SJCRH30 (cell line): Measurements from ENCODE around the gene CFAP65. TPM values are rescaled to one million over a fixed set of nuclear protein-coding genes. Genes with fewer than 3 reads are reported as not detected.

Experiments
- DNase-seq, 2 experiments: peaks; one replicate each; pipeline ENCODE4 v3.0.0-alpha.2; 2015 to 2020
- H3K27ac ChIP-seq: fragments of 250-450 bp; sonication (Bioruptor Pico); 2 replicates; pipeline ENCODE4 v1.5.1; 2020; ENCODE audit warnings: mild to moderate bottlenecking, moderate library complexity
- H3K27me3 ChIP-seq: fragments of 250-450 bp; sonication (Bioruptor Pico); 2 replicates; pipeline ENCODE4 v1.5.1; 2020; ENCODE audit warnings: mild to moderate bottlenecking, moderate library complexity
- H3K36me3 ChIP-seq: fragments of 250-450 bp; sonication (Bioruptor Pico); 2 replicates; pipeline ENCODE4 v1.5.1; 2020; ENCODE audit warnings: mild to moderate bottlenecking, moderate library complexity
- H3K4me1 ChIP-seq: fragments of 250-450 bp; sonication (Bioruptor Pico); 2 replicates; pipeline ENCODE4 v1.5.1; 2020; ENCODE audit warnings: mild to moderate bottlenecking, moderate library complexity
- H3K4me3 ChIP-seq: fragments of 250-450 bp; sonication (Bioruptor Pico); 2 replicates; pipeline ENCODE4 v1.5.1; 2020; ENCODE audit warnings: mild to moderate bottlenecking, moderate library complexity
- H3K9me3 ChIP-seq: fragments of 250-450 bp; sonication (Bioruptor Pico); replicated peaks from 2 replicates; pipeline ENCODE4 v1.5.1; 2020; ENCODE audit warnings: mild to moderate bottlenecking, moderate library complexity
- total RNA-seq: library from RNA; depleted of rRNA; stranded (reverse); fragments of >200 nt; shearing (Covaris generic); gene quantifications from 2 replicates; pipeline ENCODE4 v1.2.3, GENCODE V29; 2014

Gene CFAP65
- total RNA-seq, 1 experiment from 2014 or later = not detected

DNA sequence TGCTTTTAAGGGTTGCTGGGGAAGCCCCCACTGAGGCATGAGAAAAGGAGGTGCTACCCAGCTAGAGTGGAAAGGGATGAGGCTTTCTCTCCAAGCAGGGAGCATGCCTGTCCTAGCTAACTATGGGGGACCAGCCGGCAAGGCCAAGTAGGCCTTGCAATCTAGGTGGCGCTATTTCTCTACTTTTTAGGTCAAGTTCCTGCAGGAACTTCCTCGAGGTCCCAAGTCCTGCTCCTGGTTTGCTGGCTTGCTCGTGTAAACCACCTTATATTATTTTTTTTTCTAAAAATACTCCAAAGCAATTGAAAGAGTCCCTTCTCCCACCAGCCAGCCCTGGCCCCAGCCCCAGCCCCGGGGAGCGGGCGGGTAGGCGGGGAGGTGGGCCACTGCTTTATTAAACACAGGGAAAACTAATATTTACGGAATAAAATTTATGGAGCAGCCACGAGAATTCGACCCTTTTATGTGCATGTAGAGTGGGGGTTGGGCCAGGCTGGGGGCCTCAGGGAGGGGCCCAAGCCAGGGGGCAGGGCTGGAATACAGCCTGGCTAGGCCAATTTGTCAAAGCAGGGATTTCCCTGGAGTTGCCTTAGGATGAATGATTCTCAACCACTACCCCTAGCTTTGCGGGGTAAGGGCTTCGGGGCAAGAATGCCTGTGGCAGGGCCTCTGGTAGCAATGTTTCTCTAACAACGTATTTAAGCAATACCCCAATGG lies 32.3 kb upstream of the CFAP65 start:
- DNase-seq = peak; percentile 72 to 86
- Histone ChIP-seq H3K27ac (no peak overlapping the region), H3K4me1 (no peaks in the 10 kb centered on the region), H3K4me3 (no peak overlapping the region), H3K9me3 (no peaks in the 10 kb centered on the region), H3K36me3 (no peaks in the 10 kb centered on the region), H3K27me3 (no peaks in the 10 kb centered on the region)

DNA sequence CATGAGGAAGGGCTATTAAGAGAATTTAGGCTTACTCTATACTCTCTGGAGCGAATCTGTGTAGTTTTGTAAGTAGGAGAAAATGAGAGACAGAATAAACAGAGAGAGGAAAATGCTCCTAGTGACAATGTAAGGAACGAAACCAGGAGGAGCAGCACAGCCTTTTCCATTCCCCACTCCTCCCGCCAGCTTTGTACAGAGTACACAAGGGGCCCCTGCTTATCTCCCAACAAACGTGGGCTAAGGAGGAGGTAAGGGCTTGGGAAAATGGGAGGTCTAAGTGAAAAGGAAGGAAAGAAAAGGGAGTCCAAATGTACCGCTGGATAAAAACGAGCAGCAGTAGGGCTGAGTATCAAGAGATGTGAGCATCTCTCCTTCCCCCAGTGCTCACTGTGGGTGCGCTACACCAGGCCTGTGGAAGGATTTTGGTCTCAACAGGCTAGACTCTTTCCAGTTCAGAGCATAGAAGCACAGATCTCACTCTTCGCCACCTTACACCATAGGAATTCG lies 31.5 kb upstream of the CFAP65 start:
- no peaks in the 10 kb centered on the region for H3K4me1 ChIP-seq
- no peaks in the 10 kb centered on the region for H3K36me3 ChIP-seq
- no peak overlapping the region for H3K27ac ChIP-seq
- no peak overlapping the region for H3K4me3 ChIP-seq
- no peaks in the 10 kb centered on the region for H3K27me3 ChIP-seq
- DNase-seq = no peak
- H3K9me3 ChIP-seq = no peaks in the 10 kb centered on the region

DNA sequence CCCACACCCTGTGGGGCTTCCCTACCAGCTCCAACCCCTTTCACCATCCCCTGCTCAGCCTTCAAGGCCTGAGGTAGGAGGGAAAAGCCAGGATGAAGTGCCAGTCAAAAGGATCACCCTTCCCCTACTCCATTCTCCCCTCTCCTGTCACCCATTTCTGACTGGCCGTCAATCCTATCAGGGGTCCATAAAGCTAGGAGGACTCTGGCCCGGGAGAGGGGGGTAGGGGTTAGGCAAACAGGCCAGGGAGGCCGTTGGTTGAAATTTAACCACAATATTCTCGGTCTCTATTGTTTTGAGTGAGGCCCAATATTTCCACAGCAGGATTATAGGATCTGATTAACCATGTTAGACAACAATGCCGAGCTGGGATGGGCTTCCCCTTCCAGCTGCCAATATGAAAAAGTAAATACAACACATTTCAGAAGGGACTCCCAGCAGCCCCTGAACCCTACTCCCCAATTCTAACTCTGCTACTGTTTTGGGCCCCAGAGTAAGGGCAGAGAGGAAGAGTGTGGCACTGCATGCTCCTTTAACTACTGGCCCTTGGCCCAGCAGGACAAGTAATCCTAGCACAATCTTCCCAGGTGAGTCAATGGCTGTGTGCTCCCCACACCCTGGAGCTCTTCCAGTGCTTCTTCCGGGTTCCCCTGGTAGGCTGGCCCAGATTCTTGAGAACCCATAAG lies 30.0 kb upstream of the CFAP65 start:
- no peaks in the 10 kb centered on the region for H3K4me1 ChIP-seq
- no peaks in the 10 kb centered on the region for H3K9me3 ChIP-seq
- no peak overlapping the region for H3K27ac ChIP-seq
- no peaks in the 10 kb centered on the region for H3K27me3 ChIP-seq
- no peak for DNase-seq
- H3K4me3 ChIP-seq = no peak overlapping the region
- H3K36me3 ChIP-seq = no peaks in the 10 kb centered on the region

DNA sequence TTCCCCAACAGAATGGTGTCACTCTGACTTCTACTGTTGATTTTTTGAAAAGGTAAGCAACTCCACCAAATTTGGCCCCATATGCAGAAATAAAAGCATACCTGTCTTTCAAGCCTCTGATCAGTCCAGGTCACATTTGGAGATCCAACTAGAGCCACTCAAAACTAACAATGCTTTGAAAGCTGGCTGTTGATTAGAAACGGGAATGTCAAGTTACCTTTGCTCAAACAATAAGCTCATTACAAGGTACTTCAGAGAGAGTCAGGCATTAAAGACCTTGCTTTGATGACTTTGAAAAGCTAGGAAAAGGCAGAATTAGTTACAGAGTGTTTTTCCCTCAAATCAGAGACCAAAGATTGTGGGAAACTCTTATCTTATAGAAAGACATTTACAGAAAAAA lies 24.2 kb upstream of the CFAP65 start:
- Histone ChIP-seq H3K36me3 (no peaks in the 10 kb centered on the region), H3K27me3 (no peaks in the 10 kb centered on the region), H3K4me1 (no peaks in the 10 kb centered on the region), H3K27ac (no peak overlapping the region), H3K9me3 (no peaks in the 10 kb centered on the region), H3K4me3 (no peak overlapping the region)
- no peak for DNase-seq

DNA sequence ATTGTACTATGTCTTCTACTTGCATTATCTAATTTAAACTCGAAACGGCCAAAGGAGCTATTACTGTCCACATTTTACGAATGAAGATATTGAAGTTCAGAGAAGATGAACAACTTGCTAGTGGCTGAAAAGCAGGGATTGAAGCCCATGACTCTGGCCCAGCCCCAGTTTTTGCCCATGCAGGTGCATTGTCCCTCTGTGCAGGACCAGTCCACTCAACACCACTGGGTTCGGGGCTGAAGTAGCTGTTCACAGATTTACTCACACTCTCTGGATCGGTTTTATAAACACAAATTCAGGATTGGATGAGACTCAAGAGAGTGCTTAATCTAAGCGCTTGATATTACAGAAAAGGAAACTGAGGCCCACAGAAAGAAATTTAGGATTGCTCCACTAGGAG lies 20.8 kb upstream of the CFAP65 start:
- Histone ChIP-seq H3K4me1 (no peaks in the 10 kb centered on the region), H3K27ac (no peak overlapping the region), H3K9me3 (no peaks in the 10 kb centered on the region), H3K36me3 (no peaks in the 10 kb centered on the region), H3K4me3 (no peak overlapping the region), H3K27me3 (no peaks in the 10 kb centered on the region)
- no peak for DNase-seq

DNA sequence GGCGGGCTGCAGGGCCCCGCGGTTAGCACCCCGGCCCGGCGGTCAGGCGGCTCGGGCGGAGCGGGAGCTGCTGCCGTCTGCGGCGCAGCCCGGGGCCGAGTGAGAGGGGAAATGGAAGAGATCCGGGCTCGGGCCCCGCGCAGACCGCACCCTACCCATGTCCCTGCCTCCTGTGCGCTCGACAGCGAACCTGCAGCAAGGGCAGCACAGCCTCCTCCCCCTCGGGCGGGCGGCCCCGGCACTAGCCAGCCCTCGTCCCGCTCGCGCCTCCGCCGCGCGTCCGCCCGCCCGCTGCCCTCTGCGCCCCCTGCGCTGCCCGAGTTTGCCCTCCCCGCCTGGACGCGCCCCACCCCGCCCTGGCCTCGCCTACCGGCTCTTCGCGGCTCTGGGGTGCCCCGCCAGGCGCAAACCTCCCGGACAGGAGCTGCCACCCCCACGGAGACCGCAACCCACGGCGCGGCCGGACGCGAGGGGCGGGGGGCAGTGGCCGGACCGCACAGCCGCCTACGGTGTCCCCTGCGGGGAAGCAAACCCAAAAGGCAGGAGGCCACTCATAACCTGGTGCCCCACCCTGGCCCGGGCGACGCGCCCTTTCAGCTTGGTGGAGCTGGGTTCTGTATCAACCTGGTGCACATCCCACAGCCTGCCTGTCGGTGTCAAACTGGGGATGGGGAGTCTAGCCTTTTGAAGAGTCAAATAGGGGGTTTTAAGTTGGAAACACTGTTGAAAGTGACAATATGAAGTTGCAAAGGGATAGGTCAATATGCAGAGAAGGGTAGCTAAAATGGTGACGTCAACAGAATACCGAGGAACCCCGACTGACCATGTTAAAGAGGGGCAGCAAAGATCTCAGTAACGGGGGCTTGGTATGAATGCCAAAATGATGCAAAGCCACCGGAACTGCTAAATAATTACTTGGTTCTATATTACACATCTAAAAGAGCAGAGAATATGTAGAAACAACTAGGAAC lies 19.8 kb upstream of the CFAP65 start, which contains the start of gene IHH:
TSS of gene IHH (minus strand) at position 101 of the 971 bp plus-strand sequence. CDS start 454 bp downstream, outside the sequence.
- Histone ChIP-seq H3K9me3 (no peaks in the 10 kb centered on the region), H3K4me3 (no peak within 1 kb of the TSS), H3K36me3 (no peaks in the 10 kb centered on the region), H3K4me1 (no peaks in the 10 kb centered on the region), H3K27ac (no peak within 1 kb of the TSS), H3K27me3 (no peaks in the 10 kb centered on the region)
- DNase-seq = no peak

DNA sequence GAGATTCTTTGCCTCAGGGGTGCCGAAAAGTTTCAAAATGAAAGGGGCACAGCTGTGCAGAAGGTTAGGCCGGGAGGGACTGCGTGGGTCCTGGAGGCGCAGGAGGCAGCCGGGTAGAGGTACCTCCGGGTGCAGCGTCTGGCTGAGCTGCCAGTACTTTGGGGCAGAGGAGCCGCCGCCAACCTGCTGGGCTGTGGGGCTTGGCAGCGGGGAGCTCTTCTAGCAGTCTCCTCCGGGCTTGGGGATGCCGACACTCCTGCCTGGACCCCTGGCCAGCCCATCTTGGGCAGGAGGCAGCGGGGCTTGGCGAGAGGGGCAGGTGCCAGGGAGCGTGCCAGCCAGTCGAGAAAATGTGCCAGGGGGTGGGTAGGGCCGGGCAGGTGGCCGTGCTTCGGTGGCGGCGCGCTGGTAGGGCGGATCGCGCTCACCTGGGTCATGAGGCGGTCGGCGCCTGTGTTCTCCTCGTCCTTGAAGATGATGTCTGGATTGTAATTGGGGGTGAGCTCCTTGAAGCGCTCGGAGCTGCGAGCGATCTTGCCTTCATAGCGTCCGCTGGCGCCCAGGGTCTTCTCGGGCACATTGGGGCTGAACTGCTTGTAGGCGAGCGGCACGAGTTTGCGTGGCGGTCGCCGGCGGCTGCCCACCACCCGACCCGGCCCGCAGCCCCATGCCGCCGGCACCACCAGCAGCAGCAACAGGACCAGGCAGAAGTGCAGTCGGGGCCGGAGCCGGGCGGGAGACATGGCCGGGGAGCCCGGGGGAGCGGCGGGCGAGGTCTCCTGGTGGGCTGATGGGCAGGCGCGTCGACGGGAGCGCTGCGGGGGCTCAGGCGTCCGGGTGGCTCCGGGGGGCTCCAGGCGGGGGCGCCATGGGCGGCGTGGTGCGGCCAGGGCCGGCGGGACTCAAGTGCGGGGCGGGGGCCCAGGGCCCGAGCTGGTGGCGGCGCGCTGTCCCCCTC lies 18.7 kb upstream of the CFAP65 start:
- Histone ChIP-seq H3K27me3 (no peaks in the 10 kb centered on the region), H3K27ac (no peak overlapping the region), H3K4me3 (no peak overlapping the region), H3K4me1 (no peaks in the 10 kb centered on the region), H3K36me3 (no peaks in the 10 kb centered on the region), H3K9me3 (no peaks in the 10 kb centered on the region)
- DNase-seq = no peak

DNA sequence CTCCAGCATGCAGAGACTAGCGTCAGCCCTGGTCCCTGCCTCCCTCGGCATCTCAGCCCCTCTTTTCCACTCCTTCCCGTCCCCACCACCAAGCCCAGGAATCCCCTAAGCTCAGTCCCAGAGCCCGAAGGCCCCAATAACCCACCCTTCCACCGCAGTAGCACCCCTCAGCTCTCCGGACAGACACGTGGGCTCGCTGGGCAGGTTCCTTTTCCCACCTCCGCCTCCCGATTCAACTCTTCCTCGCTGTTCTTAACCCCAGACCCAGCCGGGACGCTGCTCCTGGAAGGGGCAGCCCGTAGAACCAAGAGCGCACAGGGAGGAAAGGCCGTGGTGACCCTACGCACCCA lies 18.0 kb upstream of the CFAP65 start:
- Histone ChIP-seq H3K9me3 (no peaks in the 10 kb centered on the region), H3K27me3 (no peaks in the 10 kb centered on the region), H3K27ac (no peak overlapping the region), H3K4me3 (no peak overlapping the region), H3K36me3 (no peaks in the 10 kb centered on the region), H3K4me1 (no peaks in the 10 kb centered on the region)
- no peak for DNase-seq

DNA sequence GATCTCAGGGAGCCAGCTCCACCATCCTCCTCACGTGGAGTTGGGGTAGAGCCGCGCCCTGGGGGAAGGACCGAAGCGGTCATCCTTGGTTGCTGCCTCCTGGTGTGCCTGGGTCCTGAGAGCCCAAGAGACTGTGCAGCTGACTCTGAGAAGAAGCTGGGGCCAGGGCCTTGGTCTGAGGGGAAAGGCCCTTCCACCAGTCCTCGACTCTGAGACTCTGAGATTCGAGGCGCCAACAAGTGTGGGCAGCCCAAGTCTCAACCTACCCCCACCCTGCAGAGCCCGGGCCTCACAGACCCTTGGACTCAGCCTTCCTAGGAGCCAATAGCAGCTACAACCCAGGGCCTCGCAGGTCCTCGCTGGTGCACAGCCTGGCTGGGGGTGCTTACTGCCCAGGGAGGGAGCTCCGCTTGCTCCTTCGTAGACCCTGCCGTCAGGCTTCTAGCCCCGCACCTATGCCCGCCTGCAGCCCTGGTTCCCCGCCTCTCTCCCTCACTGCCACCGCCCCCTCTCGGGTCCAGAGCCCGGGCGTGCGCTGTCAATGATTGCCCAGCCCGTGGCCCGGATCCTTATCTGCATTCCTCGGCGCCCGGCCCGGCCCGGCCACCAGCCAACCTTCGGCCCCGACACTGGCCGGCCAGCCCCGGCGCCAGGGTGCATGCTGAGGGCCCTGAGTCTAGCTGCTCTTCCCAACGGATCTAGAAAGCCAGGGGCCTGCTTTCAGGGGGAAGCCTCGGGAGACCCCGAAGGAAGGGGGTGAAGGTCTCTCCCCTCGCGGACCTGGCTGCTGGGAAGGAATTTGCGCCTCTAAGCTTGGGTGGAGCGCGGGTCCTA lies 17.4 kb upstream of the CFAP65 start:
- H3K36me3 ChIP-seq = no peaks in the 10 kb centered on the region
- no peaks in the 10 kb centered on the region for H3K9me3 ChIP-seq
- no peaks in the 10 kb centered on the region for H3K4me1 ChIP-seq
- no peak for DNase-seq
- no peak overlapping the region for H3K27ac ChIP-seq
- H3K4me3 ChIP-seq = no peak overlapping the region
- no peaks in the 10 kb centered on the region for H3K27me3 ChIP-seq

DNA sequence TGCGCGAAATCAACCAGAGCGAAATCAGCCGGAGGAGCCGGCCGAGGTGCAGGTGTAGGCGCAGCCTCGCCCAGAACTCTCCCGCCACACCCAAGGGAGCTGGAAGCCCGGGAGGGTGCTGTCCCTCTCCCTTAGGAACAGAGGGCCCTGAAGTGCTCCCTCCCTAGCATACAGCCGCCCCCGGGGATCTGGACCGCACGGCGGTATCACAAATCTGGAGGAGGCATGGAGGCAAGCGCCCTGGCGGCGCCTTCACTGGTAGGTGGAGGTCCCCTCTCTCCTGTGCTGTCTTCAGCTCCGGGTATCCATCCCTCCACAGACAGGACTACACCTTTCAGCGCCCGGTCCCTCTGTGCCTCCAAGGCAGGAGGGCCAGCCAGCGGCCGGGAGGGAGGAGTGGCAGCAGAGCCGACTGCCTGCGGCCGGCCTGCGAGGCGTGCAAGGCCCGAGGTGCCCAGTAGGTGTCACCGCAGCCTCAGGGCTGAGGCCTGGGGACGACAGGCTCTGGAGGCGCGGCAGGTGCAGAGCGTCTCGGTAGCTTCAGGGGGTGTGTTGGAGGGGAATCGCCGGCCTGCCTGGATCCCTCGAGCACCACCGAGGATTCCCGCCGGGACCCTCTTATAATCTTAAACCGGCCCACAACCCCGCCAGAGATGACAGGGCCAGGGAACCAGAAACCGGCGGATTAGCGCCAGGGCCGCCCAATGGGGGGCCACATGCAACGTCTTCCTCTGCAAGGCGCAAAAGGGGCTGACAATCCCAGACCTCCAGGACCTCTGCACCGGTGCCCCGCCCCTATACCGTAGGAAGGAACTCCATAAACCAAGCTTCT lies 16.6 kb upstream of the CFAP65 start:
- Histone ChIP-seq H3K27ac (no peak overlapping the region), H3K4me1 (no peaks in the 10 kb centered on the region), H3K27me3 (no peaks in the 10 kb centered on the region), H3K36me3 (no peaks in the 10 kb centered on the region), H3K9me3 (no peaks in the 10 kb centered on the region), H3K4me3 (no peak overlapping the region)
- DNase-seq = peak; percentile 63 to 76

DNA sequence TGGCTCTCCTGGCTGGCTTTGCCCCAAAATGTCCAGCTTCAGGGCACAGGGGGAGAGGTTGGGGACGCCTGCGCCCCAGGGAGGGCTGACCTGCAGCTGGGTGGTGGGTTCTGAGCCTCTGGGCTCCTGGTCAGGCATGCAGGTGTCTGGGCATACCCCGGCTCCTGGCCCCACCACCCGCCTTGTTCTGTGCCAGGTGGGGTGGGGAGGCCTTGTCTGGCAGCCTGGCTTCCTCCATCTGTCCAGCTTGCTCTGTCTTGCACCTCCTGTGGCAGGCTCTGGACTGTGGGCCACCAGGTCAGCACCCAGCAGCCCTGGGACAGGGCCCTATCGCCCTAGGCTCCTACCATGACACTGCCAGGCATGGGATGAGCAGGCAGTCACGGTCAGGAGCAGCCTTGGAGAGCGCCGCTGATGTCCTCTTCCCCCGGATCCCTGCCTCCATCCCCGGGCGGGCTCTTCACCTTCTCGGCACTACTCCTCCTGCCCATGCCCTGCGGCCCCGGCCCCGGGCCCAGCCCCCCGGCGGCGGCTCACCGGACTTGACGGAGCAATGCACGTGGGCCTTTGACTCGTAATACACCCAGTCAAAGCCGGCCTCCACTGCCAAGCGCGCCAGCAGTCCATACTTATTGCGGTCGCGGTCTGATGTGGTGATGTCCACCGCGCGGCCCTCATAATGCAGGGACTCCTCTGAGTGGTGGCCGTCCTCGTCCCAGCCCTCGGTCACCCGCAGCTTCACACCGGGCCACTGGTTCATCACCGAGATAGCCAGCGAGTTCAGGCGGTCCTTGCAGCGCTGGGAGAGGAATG lies 15.8 kb upstream of the CFAP65 start:
- H3K4me1 ChIP-seq = no peaks in the 10 kb centered on the region
- no peak overlapping the region for H3K4me3 ChIP-seq
- H3K36me3 ChIP-seq = no peaks in the 10 kb centered on the region
- H3K27me3 ChIP-seq = no peaks in the 10 kb centered on the region
- H3K9me3 ChIP-seq = no peaks in the 10 kb centered on the region
- DNase-seq = no peak
- H3K27ac ChIP-seq = no peak overlapping the region
